GM23338 (cell line): ENCODE measurements around the gene BTRC. TPM values are rescaled to one million over a fixed set of nuclear protein-coding genes. Genes with fewer than 3 reads are reported as not detected.

Experiments
- ATAC-seq: fragments of 200-7000 bp; cut with Tn5 transposase; 3 replicates; pipeline ENCODE4 v1.9.1; 2020
- DNase-seq: peaks from one replicate; pipeline ENCODE4 v3.0.0-alpha.2; 2015; ENCODE audit warnings: low spot score
- H2AFZ ChIP-seq: fragments of 200-600 bp; sonication (generic); 2 replicates; pipeline ENCODE4 v1.8.0; 2016; ENCODE audit warnings: antibody characterized with exemption, mild to moderate bottlenecking, moderate library complexity
- H3F3A ChIP-seq: fragments of 200-600 bp; sonication (generic); replicated peaks from 2 replicates; pipeline ENCODE4 v1.8.0; 2017; ENCODE audit warnings: antibody characterized with exemption, mixed run types, low read depth
- H3K27ac ChIP-seq: fragments of 200-600 bp; sonication (generic); 2 replicates; pipeline ENCODE4 v1.6.1; 2016; ENCODE audit warnings: low read depth
- H3K27me3 ChIP-seq: fragments of 200-600 bp; sonication (generic); 2 replicates; pipeline ENCODE4 v1.8.0; 2016; ENCODE audit warnings: mild to moderate bottlenecking, mixed run types, moderate library complexity; ENCODE audit not compliant: insufficient read depth
- H3K36me3 ChIP-seq: fragments of 200-600 bp; sonication (generic); 2 replicates; pipeline ENCODE4 v1.8.0; 2016; ENCODE audit warnings: mild to moderate bottlenecking; ENCODE audit not compliant: insufficient read depth
- H3K4me1 ChIP-seq: fragments of 200-600 bp; sonication (generic); 2 replicates; pipeline ENCODE4 v1.8.0; 2016; ENCODE audit warnings: mild to moderate bottlenecking, moderate library complexity; ENCODE audit not compliant: insufficient read depth
- H3K4me2 ChIP-seq: fragments of 200-600 bp; sonication (generic); 2 replicates; pipeline ENCODE4 v1.7.1; 2017; ENCODE audit warnings: mixed run types
- H3K4me3 ChIP-seq: fragments of 200-600 bp; sonication (generic); 2 replicates; pipeline ENCODE4 v1.6.1; 2016; ENCODE audit warnings: mixed run types
- H3K79me2 ChIP-seq: fragments of 200-600 bp; sonication (generic); replicated peaks from 2 replicates; pipeline ENCODE4 v1.8.0; 2017; ENCODE audit warnings: mild to moderate bottlenecking; ENCODE audit not compliant: insufficient read depth
- H3K9me2 ChIP-seq: fragments of 200-600 bp; sonication (generic); 2 replicates; pipeline ENCODE4 v1.8.0; 2017; ENCODE audit not compliant: insufficient read depth
- H4K20me1 ChIP-seq: fragments of 200-600 bp; sonication (generic); replicated peaks from 2 replicates; pipeline ENCODE4 v1.8.0; 2017; ENCODE audit warnings: mild to moderate bottlenecking; ENCODE audit not compliant: insufficient read depth
- H3K27ac Mint-ChIP-seq: 2 replicates; pipeline ENCODE4 v1.8.0; 2020; ENCODE audit warnings: inconsistent platforms, mild to moderate bottlenecking, moderate library complexity, mixed read lengths
- H3K27me3 Mint-ChIP-seq: 3 replicates; pipeline ENCODE4 v1.8.0; 2022; ENCODE audit warnings: low read depth, mild to moderate bottlenecking, moderate library complexity, mixed read lengths, inconsistent platforms; ENCODE audit not compliant: insufficient read depth, poor library complexity
- H3K36me3 Mint-ChIP-seq: 3 replicates; pipeline ENCODE4 v1.8.0; 2021; ENCODE audit warnings: low read depth, mild to moderate bottlenecking, inconsistent platforms, moderate library complexity, mixed read lengths
- H3K4me1 Mint-ChIP-seq: 3 replicates; pipeline ENCODE4 v1.8.0; 2020; ENCODE audit warnings: mild to moderate bottlenecking, inconsistent platforms, mixed read lengths
- H3K4me3 Mint-ChIP-seq: 3 replicates; pipeline ENCODE4 v1.8.0; 2021; ENCODE audit warnings: moderate library complexity, mild to moderate bottlenecking, inconsistent platforms, mixed read lengths
- H3K9me3 Mint-ChIP-seq: 3 replicates; pipeline ENCODE4 v1.8.0; 2020; ENCODE audit warnings: moderate library complexity, mild to moderate bottlenecking, inconsistent platforms, mixed read lengths
- CREB1 ChIP-seq: fragments of 250-450 bp; sonication (Bioruptor Pico); IDR thresholded peaks from 2 replicates; pipeline ENCODE4 v1.5.0; 2020; ENCODE audit warnings: low read depth, mild to moderate bottlenecking, moderate library complexity
- CTCF ChIP-seq, 2 experiments: fragments of 200-600 bp in 1 of 2; sonication (generic) in 1 of 2; conservative IDR thresholded peaks; 2 replicates each; pipeline versions ENCODE4 v1.5.1 to v1.6.1; 2016 to 2017; ENCODE audit warnings: antibody characterized with exemption in 2 of 2, low read depth in 2 of 2, mild to moderate bottlenecking in 2 of 2, moderate library complexity in 1 of 2
- EZH2 ChIP-seq: fragments of 200-600 bp; sonication (generic); IDR thresholded peaks from one replicate; pipeline ENCODE4 v1.8.0; 2017; ENCODE audit warnings: antibody characterized with exemption, mild to moderate bottlenecking, low read depth; ENCODE audit not compliant: unreplicated experiment
- JUNB ChIP-seq: IDR thresholded peaks from one replicate; pipeline ENCODE4 v1.6.1; 2016; ENCODE audit warnings: antibody characterized with exemption; ENCODE audit not compliant: unreplicated experiment
- NANOG ChIP-seq: IDR thresholded peaks from 2 replicates; pipeline ENCODE4 v1.6.1; 2016; ENCODE audit warnings: antibody characterized with exemption, borderline replicate concordance
- POLR2AphosphoS5 ChIP-seq: IDR thresholded peaks from 2 replicates; pipeline ENCODE4 v1.6.1; 2016; ENCODE audit warnings: antibody characterized with exemption, low read depth
- ZNF114 ChIP-seq: fragments of 250-450 bp; sonication (Bioruptor Pico); IDR thresholded peaks from 2 replicates; pipeline ENCODE4 v1.5.0; 2020; ENCODE audit warnings: mild to moderate bottlenecking, moderate library complexity
- ZNF462 ChIP-seq: fragments of 250-450 bp; sonication (Bioruptor Pico); IDR thresholded peaks from 2 replicates; pipeline ENCODE4 v1.5.0; 2020; ENCODE audit warnings: mild to moderate bottlenecking, moderate library complexity
- polyA plus RNA-seq: library from polyadenylated mRNA; unstranded; fragments of >200 nt; fragmentation: Nextera tagmentation; extraction: Ambion mirVana; gene quantifications from 2 replicates; pipeline ENCODE4 v1.2.1, GENCODE V29; 2016
- total RNA-seq: library from RNA; depleted of rRNA; stranded (reverse); fragments of >200 nt; shearing (Covaris generic); gene quantifications from 2 replicates; pipeline ENCODE4 v1.2.3, GENCODE V29; 2014

BTRC gene
- total and polyA plus RNA-seq, 2 experiments from 2014 or later = 10.0 to 17.5 TPM

- TF ChIP-seq NANOG (no peak), ZNF114 (CRISPR knock-in tag) (no peak), EZH2 (no peak), POLR2AphosphoS5 (no peak), ZNF462 (CRISPR knock-in tag) (no peak), JUNB (no peak), CREB1 (no peak)
Observed at GRCh38 chr10:101493249-101493648, 139.3 kb downstream of the BTRC start (continued).

DNA sequence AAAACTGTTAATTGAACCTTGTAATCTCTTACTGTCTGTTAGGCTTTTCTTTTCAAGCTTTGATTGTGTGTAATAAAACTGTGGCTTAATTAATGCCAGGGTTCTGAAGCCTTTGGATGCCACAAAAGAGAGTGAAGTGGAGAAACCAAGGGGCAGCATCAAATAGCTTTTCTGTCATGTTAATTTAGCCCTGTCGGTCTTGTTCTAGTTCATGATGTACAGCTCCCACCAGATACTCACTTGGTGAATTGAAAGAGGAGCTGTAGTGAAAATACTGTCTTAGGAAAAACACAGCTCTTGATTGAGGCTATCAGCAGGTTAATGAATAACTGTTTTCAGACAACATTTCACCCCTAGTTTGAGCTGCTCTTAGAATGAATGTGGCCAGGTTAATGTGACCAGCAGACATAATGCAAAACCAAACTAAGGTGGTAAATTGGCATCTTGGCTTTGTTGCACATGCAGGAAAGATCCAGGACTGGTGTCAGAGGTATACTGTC lies 139.9 kb downstream of the BTRC start:
- peaks cover 38% of the 10 kb centered on the region for H3K4me1 Mint-ChIP-seq
- ATAC-seq (no peak; the same call in 2 of the 3 replicates), DNase-seq (no peak)
- Histone ChIP-seq H3K36me3 (no peaks in the 10 kb centered on the region), H2AFZ (no peak overlapping the region), H3K27ac (no peak overlapping the region), H3K4me2 (no peak overlapping the region), H3K9me2 (no peaks in the 10 kb centered on the region), H3K4me3 (no peak overlapping the region), H3K79me2 (no peaks in the 10 kb centered on the region), H4K20me1 (no peaks in the 10 kb centered on the region), H3K4me1 (peaks cover 26% of the 10 kb centered on the region), H3K27me3 (no peaks in the 10 kb centered on the region), H3F3A (no peaks in the 10 kb centered on the region)
- H3K27ac Mint-ChIP-seq = no peak overlapping the region
- H3K27me3 Mint-ChIP-seq = peaks cover 2% of the 10 kb centered on the region
- no peak overlapping the region for H3K4me3 Mint-ChIP-seq
- no peaks in the 10 kb centered on the region for H3K9me3 Mint-ChIP-seq
- H3K36me3 Mint-ChIP-seq = no peaks in the 10 kb centered on the region
- TF ChIP-seq ZNF462 (CRISPR knock-in tag) (no peak), ZNF114 (CRISPR knock-in tag) (no peak), NANOG (no peak), CREB1 (no peak), CTCF (conservative IDR thresholded peaks at IDR 0.05; ENCODE audit: low read depth in 2 of 2) (no peak), EZH2 (no peak)
